SHP77 treated with DMSO at 0.1 percent for 48 hours (cell line): ENCODE measurements around the gene MRPS15.
"Not testable (repeated sequence)": the region's sequence is repeated elsewhere in the genome, so short reads cannot be mapped to it uniquely, and the experiment has no call there.

Experiments used
- DNase-seq: peaks from one replicate; lab custom pipeline; 2025; lab: John Stamatoyannopoulos, UW

MRPS15 gene

DNA sequence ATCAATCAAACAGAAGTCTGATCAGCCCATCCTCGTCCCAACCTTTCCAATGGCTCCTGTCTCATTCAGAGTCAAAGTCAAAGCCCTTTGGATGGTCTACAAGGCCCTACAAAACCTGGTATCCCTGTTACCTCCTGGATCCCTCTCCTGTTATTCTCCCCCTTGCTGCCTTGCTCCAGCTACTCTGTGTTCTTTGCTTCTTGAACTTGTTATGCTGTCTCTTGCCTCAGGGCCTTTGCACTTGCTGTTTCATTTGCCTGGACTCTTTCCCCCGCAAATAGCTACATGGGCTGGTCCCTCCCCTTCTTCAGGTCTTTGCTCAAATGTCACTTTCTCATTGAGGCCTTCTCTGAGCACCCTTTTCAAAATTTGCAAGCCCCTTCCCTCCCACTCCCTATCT, 19.9 kb upstream of the MRPS15 start:
- DNase-seq: no peak

DNA sequence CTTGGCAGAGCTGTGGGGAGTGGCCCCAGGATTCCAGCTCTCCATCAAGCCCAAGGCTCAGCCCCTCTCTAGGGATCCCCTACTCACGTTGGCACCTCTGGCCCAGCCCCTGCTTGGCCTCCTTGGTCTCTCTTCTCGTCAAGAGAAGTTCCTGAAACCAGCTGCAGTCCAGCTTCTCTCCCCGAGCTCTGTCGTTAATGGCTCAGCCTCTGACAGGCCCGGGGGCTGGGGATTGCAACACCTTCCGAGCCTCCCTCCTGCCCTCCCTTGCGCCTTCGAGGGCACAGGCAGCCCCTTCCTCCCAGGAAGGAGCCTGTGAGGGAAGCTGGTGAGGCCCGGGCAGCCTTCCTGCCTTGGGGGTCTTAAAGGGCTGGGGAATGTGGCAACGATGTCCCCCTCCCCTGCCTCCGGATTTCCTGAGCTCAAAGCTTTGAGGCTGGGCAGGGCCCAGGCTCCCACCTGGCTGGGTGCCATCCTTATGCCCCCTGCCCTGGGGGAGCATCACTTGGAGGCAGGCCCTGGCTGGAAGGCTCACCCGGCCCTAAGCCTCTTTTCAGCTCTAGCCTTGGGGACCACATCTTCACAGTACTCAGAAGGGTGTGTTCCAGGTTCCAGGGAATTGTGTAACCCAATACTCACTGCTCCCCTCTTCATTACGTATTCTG, 18.7 kb upstream of the MRPS15 start, which contains the start of gene CSF3R:
CSF3R (minus strand) TSS at position 190 of the 665 bp plus-strand sequence. CDS start 3,417 bp downstream, outside the sequence.
- no peak for DNase-seq

DNA sequence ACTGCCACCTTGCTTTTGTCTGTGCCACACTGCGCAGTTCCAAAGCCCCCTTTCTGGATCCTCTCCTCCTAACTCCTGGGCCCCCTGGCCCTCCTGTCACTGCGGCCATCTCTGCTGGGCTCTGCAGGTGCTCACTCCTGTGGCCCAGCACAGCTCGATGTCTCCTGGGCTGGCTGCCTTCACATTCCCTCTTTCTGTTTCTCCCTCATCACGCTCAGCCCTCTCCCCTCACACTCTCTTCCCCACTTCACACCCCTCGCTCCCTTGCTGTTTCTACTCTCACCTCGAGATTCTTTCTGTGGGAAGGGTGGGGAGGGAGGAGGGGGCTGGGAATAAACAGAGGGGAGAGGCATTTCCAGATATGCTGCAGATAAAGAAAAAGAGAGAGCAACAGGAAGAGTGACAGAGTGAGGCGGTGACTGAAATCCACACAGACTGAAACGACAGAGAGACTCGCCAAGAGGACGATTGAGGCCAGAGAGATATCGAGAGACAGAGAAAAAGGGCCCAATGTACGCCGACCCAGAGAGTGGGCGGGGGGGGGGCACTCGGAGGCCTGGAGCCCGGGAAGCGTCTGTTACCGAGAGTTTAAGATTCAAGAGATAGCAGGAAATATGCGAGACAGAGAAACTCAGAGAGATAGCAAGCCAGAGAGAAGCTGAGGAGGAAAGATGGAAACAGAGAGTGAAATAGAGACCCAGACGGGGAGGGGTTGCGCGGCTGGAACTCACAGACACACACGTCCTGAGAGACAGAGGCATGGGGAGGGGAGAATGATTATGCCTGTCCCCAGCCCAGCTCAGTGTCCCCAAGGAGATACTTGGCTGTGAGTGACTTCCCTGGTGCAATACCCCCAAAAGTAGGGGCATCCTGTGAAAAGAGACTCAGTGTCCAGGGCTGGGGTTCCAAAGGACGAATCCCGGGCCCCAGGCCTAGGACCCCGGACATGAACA, 17.9 kb upstream of the MRPS15 start:
- DNase-seq: no peak

DNA sequence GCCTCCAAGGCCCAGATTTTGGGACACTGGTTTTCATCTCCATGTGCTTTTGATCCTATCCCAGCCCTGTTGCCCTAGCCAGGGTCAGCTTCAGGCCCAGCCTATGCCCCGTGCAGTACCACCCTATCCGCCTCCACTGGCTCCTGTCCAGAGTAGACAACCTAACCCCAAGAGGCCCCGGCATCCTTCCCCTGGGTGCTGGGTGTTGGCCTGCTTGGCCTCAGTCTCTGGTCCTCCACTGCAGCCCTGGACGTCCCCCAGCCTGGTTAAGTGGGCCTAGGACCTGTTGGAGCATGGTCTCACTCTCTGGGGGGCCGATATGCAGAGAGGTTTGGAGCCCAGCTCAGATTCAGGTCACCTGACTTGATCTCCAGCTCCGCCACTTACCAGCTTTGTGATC, 16.9 kb upstream of the MRPS15 start:
- no peak for DNase-seq

DNA sequence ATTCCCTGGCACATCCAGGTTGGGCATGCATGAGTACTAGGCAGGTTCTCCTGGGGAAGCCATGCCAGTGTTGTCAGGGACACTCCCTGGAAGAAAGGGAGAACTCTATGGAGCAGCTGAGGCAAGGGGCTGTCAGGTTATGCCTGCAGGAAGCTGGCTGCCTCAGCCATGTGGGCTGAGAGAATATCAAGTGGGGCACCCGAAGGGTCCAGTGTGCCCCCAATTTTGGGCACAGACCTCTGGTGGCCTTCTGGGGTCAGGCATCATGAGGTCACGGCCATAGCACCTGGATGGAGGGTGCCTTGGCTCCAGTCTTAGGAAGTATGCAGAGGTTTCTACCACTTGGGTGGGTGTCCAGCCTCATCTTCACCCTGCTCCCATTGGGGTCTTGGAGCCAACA, 16.0 kb upstream of the MRPS15 start:
- no peak for DNase-seq

DNA sequence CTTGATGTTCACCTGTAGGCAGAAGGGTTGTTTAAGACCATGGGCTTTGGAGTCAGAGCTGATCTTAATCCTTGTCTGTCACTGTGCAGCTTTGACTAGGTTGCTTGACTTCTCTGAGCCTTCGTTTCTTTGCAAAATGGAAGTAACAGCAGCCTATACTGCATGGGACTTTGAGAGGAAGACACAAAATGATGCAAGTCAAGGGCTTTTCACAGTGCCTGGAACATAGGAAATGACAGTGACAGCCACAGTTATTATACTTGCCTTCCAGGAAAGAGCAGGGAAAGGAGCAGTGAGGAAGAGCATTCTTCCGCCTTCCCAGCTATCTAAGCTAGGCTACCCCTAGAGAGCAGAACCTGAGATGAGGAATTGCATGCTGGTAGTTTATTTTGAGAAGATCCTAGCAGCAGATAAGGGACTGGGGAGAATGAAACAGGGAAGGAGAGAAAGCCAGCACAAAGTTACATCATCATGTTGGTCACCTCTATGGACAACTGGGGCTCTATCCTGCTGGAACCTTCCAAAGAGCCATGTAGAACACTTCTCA, 15.4 kb upstream of the MRPS15 start:
- no peak for DNase-seq

DNA sequence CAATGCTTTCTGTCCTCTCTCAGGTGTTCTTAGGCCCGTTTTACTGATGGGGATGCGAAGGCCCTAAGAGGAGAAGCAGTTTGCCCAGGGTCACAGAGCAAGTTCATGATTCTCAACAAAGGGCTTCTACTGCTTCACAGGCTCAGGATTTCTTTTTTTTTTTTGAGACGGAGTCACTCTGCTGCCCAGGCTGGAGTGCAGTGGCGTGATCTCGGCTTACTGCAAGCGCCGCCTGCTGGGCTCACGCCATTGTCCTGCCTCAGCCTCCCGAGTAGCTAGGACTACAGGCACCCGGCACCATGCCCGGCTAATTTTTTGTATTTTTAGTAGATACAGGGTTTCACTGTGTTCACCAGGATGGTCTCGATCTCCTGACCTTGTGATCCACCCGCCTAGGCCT, 13.4 kb upstream of the MRPS15 start:
- DNase-seq: not testable (repeated sequence)

DNA sequence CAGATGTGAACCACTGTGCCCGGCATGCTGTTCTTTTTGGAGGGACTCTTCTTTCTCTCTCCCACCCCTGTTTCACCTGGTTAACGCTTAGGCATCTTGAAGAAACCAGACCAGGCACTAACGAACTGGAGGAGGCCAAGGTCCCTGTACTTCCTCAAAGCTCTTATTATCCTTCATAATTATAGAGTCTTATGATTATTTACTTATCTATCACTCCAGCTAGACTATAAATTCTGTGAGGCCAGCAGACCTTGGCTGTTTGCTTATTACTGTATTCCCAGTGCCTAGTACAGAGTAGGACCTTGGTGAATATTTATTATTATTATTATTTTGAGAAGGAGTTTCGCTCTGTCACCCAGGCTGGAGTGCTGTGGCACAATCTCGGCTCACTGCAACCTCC, 12.8 kb upstream of the MRPS15 start:
- DNase-seq: no peak

DNA sequence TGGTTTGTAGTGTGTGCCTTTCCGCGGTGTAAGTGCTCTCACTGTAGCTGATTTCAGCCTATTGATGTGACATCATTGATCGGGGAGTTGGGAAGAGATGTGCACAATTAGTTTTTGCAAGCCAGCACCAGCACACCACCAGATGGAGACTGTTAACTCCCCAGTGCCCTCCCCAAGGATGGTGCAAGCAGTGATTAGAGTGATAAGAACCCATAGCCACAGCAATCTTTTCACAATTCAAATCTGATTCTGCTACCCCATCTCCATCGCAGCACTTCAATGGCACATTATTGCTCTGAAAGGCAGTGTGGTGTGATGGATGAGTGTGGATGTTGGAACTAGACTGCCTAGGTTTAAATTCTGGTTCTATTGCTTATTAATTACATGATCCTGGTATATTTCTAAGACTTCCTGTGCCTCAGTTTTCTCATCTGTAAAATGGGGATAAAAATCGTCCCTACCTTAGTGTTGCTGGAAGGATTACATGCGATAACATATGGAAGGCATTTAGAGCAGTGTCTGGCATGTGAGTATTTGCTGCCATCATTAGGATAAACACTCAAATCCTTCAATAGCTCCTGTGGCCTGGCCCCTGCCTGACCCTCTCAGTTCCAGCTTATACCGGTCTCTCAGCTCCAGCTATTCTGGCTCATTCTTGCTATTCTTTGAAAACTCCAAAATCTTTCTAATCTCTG, 11.9 kb upstream of the MRPS15 start:
- no peak for DNase-seq

DNA sequence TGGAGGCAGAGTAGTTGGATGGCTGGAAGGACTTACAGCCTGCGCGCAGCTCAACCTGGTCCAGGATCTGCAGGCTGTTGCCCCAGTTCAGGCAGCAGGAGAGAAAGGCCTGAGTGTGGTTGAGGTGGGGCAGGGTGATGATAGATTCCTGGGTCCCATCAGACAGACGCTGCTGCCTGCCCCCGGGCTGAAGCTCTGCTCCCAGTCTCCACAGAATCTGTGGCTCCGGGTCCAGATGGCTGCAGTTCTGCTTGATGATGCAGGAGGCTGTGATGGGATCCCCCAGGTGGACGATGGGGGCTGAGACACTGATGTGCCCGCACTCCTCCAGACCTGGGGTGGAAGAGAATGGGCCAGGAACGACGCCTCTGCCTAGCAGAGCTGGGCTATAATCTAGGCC, 11.2 kb upstream of the MRPS15 start:
- DNase-seq: no peak

DNA sequence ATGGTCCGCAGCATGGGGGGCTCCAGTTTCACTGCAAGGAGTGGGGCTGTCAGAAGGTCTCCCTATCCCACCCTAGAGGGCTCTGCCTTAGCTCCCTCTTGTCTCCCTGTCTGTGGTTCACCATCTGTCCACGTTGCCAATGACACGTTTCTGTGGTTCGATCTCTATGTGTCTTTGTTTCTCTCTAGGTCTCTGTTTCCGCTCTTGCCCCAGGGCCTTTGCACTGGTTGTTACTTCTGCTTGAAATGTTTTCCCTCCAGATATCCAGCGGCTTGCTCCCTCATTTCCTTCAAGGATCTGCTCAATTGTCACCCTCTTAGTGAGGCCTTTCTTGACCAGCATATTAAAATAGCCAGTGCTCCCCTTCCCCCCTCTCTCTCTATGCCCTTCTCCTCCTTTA, 8.5 kb upstream of the MRPS15 start:
- no peak for DNase-seq

DNA sequence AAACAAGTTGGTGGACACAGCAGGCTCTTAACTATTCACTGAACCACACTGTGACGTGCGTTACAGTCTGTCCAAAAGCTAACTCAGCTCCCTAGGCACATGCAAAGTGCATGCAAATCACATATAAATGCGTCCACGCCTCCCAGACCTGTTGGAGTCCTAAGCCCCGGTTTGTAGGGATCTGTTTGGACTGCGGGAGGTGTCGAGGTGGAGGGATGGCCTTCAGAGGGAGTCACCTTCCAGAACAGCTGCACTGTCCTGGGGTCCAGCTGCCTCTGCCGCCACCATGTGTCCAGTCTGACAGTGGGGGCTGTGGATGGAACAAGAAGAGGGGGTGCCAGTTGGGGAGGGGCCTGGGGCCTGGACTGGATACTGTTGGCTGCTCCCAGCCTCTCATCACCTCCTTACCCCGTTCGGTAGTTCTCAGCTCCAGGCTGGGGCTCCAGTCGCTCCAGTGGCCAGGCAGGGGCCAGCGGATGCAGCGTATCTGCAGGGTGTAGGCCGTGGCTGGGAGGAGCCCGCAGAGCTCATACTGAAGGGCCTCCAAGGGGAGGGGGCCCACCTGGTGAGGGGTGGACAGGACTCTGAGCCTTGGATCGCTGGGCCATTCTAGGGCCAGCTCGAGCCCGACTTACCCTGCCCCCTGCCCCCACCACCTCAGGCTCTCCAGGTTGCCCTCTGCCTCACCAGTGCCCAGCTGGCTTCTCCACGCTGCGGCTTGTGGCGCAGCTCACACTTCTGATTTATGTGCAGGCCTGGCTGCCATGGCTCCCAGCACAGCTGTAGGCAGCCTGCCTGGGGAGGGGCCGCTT, 7.9 kb upstream of the MRPS15 start:
- DNase-seq: peak; percentile 31

DNA sequence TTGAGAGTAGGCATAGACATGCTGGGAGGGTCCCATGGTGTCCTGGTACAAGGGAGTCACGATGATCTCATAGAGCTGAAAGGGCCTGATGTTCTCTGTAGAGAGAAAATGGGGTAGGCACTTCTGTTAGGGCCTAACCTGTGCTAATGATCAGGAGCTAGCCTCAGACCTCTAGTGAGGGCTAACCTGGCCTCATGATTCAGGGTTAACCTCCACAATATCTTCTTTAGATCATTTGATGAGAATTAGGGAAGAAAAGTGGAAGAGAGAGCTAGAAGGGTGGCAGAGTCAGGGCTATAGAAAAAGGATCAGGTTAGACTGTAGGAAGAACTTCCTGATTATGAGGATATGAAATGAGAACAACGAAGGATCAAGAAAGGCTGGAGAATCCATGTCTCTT, 5.0 kb upstream of the MRPS15 start:
- no peak for DNase-seq

DNA sequence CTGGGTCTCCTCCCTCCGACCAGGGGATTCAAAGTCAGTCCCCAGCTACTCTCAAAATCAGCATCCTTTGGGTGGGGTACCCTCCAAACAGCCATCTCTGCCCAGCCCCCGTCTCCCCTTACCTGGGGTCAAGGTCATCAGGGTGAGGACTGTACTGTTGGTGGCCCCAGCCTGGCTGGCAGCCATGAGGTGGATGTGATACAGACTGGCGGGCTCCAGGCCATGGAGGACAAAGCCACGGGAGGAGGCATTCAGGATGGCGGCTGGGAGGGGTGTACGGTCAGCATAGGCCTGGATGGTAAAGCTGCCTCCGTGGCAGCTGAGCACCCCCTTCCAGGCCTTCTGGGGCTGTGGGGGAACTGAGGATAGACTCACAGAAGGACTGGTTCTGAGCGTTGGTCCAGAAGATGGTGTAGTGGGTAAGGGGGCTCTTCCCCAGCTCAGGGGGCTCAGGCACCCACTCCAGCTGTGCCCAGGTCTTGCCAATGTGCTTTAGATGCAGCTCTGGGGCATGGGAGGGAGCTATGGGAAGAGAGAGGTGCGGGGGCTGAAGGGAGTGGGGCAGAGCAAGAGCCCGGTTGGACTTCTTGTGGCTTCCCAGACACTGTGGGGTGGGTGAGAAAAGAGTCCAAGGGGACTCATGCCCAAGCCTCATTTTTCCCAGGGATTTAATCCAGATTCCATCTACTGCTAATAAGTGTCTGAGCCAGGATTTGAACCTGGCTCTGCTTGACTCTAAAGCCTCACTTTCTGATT, 3.7 kb upstream of the MRPS15 start:
- DNase-seq: no peak

DNA sequence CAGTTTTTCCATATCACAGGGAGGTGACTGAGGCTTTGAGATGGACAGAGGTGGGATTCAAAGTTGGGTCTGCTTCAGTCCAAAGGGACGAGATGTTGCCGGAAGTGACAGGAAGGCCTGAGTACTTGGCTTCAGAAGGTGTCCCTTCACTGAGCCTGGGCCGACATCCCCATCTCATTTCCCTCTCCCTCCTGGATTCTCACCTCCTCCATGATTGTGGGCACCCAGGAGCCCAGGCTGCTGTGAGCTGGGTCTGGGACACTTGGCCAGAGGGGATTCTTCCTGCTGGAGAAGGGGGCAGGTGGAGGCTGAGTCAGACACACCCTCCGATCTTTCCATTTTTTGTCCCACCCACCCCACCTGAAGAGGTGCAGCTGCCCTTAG, 2.8 kb upstream of the MRPS15 start:
- no peak for DNase-seq

DNA sequence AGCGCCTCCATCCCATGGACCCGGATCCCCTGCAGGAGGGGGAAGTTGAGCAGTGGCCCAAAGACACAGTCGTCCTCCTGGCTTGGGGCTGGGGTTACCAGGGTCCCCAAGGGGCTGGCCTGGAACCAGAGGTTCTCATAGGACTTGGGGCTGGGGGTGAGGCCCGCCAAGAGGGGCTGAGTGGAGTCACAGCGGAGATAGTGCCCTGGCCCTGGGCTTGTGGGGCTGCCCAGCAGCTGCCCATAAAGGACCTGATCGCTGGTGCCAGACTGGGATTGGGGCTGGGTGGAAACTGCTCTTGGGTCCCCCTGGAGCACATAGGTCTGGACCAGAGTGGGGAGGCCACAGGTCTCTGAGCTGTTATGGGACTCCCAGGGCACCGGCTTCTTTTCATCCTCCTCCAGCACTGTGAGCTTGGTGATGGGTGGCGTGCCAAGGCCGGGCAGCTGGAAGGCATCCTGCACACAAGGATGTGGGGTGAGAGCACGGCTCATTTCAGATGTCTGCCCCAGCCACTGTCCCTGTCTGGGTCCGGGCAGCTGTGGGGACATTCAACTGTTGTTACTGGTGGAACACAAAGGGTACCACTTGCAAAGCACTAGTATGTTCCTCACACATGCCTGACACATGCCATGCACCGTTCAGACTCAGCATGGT, 2.3 kb upstream of the MRPS15 start:
- DNase-seq: no peak

DNA sequence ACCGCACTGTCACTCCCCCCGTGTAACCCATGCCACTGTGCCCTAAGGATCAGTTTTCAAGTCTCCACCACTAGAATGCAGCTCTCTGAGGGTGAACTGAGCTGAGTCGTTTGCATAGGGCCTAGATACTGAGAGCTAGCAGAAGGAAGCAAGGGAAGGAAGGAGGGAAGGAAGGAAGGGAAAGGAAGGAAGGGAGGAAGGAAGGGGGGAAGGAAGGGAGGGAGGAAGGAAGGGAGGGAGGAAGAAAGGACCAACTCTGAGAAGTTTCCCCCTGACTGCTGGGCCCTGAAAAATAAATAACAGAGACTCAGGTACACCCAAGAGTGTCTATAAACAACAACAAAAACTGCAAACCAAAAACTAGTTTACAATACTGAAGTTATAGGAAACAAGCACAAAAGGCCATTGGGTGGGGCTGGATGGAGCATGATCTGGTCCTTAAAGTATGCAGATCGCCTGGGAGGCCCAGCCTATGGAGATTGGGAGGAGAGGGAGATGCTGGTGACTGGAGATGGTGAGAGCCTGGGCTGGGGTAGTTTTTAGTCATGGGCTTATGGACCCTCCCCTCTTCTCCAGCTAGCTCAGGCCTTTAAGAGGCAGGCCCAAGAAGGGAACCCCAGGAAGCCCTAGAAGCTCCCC, 1.7 kb upstream of the MRPS15 start:
- DNase-seq: no peak

DNA sequence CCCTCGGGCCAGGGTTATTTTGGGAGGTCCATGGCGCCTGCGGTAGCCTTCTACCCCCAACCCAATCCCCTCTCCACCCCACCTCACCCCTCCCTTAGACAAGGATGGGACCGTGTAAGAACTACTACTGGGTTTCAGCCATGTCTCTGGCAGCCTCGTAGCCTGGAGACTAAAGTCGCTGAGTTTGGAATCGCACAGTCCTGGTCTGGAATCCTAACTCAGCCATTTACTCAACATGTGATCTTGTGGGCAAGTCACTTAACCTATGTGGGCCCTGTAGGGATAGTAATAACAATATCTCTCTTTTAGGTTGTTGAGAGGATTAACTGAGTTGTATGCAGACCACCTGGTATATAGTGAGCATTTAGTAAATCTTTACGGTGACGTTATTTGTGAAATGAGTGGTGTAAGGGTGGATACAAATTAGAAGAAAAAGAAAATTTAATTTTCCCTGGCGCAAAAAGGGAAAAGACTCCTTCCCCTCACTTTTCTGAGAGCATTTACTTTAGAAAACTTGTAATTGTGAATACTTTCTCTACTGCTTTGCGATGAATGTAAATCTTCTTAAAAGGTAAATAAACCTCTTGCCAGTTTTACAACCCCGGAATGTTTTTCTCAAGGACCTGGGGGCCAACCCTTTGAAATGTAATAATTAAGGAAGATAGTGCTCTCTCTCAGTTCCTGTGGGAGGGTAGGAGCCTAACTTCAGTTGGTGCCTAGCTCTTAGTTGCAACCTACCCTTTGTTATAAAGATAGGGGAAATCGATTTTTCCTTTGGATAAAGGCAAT, 615 bp upstream of the MRPS15 start:
- no peak for DNase-seq

DNA sequence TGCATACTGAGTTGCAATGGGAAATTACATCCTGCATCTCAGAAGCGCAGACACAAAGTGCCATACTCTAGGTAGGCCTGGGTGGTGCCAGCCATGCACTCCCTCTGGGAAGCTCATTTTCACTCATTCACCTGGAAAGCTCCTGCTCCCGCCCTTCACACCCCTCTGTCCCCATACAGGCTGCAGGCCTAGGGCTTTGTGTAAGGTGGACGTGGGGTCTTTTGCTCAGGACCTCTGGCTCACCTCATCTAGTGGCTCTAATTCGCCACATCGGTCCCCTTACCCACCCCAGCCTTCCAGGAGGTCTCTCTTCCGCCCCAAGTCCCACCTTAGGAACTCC, 751 bp downstream of the MRPS15 start:
- DNase-seq: no peak
